ENCODE measurements around the gene CHCT1. TPM values are rescaled to one million over a fixed set of nuclear protein-coding genes. Genes with fewer than 3 reads are reported as not detected.

The CHCT1 gene
- total and polyA plus RNA-seq, 5 donors from 2014 or later, result not detected

- DNase-seq (no peak), ATAC-seq (ENCODE audit: low read depth in 2 of 2) (no peak)
- H3K9me3 ChIP-seq (ENCODE audit: control insufficient read depth in 2 of 2, low read length in 2 of 2), result no peaks in the 10 kb centered on the region
- no peaks in the 10 kb centered on the region for H3K27me3 ChIP-seq (ENCODE audit: control insufficient read depth, insufficient read depth, low read length)
- peaks cover 22% of the 10 kb centered on the region for H3K36me3 ChIP-seq (ENCODE audit: control insufficient read depth, insufficient read depth, low read length)
- no peak overlapping the region for H3K4me3 ChIP-seq (ENCODE audit: low read depth, low read length)
- H3K27ac ChIP-seq (ENCODE audit: insufficient read depth, low read length, poor library complexity, severe bottlenecking), result no peak overlapping the region
- Mint-ChIP-seq H3K27me3 (no peaks in the 10 kb centered on the region), H3K4me1 (peaks cover 13 to 20% (median 17%) of the 10 kb centered on the region in 4 donors), H3K4me3 (no peak overlapping the region), H3K27ac (peak overlapping the region in 2 of 3 donors; percentile 10 to 70), H3K36me3 (peaks cover 32% of the 10 kb centered on the region), H3K9me3 (peaks cover 0 to 3% (median 0%) of the 10 kb centered on the region in 7 donors)
- H3K4me1 ChIP-seq (ENCODE audit: control insufficient read depth, insufficient read depth, low read length, poor library complexity, severe bottlenecking), result no peaks in the 10 kb centered on the region
Measured at GRCh38 chr17:60471451-60471850, 49.2 kb downstream of the CHCT1 start.

- Mint-ChIP-seq H3K4me3 (no peak overlapping the region), H3K27me3 (no peaks in the 10 kb centered on the region), H3K36me3 (peaks cover 34% of the 10 kb centered on the region), H3K9me3 (peaks cover 0 to 3% (median 0%) of the 10 kb centered on the region in 7 donors), H3K27ac (no peak overlapping the region), H3K4me1 (peaks cover 10 to 20% (median 15%) of the 10 kb centered on the region in 4 donors)
- ATAC-seq (ENCODE audit: low read depth in 2 of 2) (no peak), DNase-seq (no peak)
- H3K4me3 ChIP-seq (ENCODE audit: low read depth, low read length), result no peak overlapping the region
- no peaks in the 10 kb centered on the region for H3K9me3 ChIP-seq (ENCODE audit: control insufficient read depth in 2 of 2, low read length in 2 of 2)
- peaks cover 29% of the 10 kb centered on the region for H3K36me3 ChIP-seq (ENCODE audit: control insufficient read depth, insufficient read depth, low read length)
- H3K27ac ChIP-seq (ENCODE audit: insufficient read depth, low read length, poor library complexity, severe bottlenecking), result no peak overlapping the region
- no peaks in the 10 kb centered on the region for H3K27me3 ChIP-seq (ENCODE audit: control insufficient read depth, insufficient read depth, low read length)
- no peaks in the 10 kb centered on the region for H3K4me1 ChIP-seq (ENCODE audit: control insufficient read depth, insufficient read depth, low read length, poor library complexity, severe bottlenecking)
Measured at GRCh38 chr17:60472449-60472848, 50.2 kb downstream of the CHCT1 start.

GRCh38 chr17:60473788-60474187 lies 51.5 kb downstream of the CHCT1 start:
- peaks cover 30% of the 10 kb centered on the region for H3K36me3 Mint-ChIP-seq
- no peak overlapping the region for H3K27ac Mint-ChIP-seq
- no peak overlapping the region for H3K4me3 Mint-ChIP-seq
- H3K4me3 ChIP-seq (ENCODE audit: low read depth, low read length), result no peak overlapping the region
- no peaks in the 10 kb centered on the region for H3K4me1 ChIP-seq (ENCODE audit: control insufficient read depth, insufficient read depth, low read length, poor library complexity, severe bottlenecking)
- peaks cover 38% of the 10 kb centered on the region for H3K36me3 ChIP-seq (ENCODE audit: control insufficient read depth, insufficient read depth, low read length)
- no peak for DNase-seq
- no peaks in the 10 kb centered on the region for H3K27me3 ChIP-seq (ENCODE audit: control insufficient read depth, insufficient read depth, low read length)
- H3K4me1 Mint-ChIP-seq, result peaks cover 6 to 20% (median 11%) of the 10 kb centered on the region in 4 donors
- H3K9me3 Mint-ChIP-seq, result peaks cover 0 to 3% (median 0%) of the 10 kb centered on the region in 7 donors
- no peak overlapping the region for H3K27ac ChIP-seq (ENCODE audit: insufficient read depth, low read length, poor library complexity, severe bottlenecking)
- no peaks in the 10 kb centered on the region for H3K9me3 ChIP-seq (ENCODE audit: control insufficient read depth in 2 of 2, low read length in 2 of 2)
- H3K27me3 Mint-ChIP-seq, result no peaks in the 10 kb centered on the region
- no peak for ATAC-seq (ENCODE audit: low read depth in 2 of 2)

Other genes starting within 250 kb of the CHCT1 start
- 47.0 TPM for gene USP32, start 30.4 kb upstream of the CHCT1 start, total RNA-seq
- 1 to 10 TPM; 6.1 to 9.2 (median 7.1) TPM for gene USP32, start 30.4 kb upstream of the CHCT1 start, polyA plus RNA-seq
- 39.1 TPM for gene APPBP2, start 103.8 kb downstream of the CHCT1 start, total RNA-seq
- gene APPBP2, start 103.8 kb downstream of the CHCT1 start, polyA plus RNA-seq, result 10 to 100 TPM; 26.2 to 38.6 (median 30.5) TPM
- 29.6 TPM for gene PPM1D, start 177.7 kb downstream of the CHCT1 start, total RNA-seq
- gene PPM1D, start 177.7 kb downstream of the CHCT1 start, polyA plus RNA-seq, result 10 to 100 TPM in 3 of 4 donors, 1 to 10 TPM in 1; 9.5 to 15.5 (median 12.1) TPM